HepG2 (cell line): ENCODE data around the gene HID1.

Experiments used
- AHR ChIP-seq: IDR thresholded peaks from 2 replicates; pipeline ENCODE4 v1.6.1; 2018; ENCODE audit warnings: missing genetic modification reagents, missing compliant biosample characterization
- RFX5 ChIP-seq: IDR thresholded peaks from 2 replicates; pipeline ENCODE4 v1.6.1; 2011; ENCODE audit warnings: low read depth, low read length, improper control_type of control experiment
- TF ChIP-seq, protein P1 (sequence below): sonication (generic); formaldehyde crosslinking; IDR thresholded peaks from 2 replicates; pipeline ENCODE4 v1.5.0; 2020; ENCODE audit warnings: mild to moderate bottlenecking, missing genetic modification reagents, moderate library complexity

DNA sequence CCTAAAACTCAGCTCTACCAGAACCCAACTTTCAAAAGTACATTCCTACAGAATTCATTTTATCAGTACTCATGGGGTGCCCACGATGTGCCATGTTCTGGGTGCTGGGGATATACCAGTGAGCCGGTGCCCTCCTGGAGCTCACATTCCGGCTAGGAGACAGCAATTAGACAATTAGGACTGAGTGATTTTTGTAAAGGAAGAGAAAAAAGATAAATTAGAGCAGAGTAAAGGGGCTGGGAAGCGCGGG is 39.5 kb upstream of the HID1 start:
- TF ChIP-seq, protein P1, sequence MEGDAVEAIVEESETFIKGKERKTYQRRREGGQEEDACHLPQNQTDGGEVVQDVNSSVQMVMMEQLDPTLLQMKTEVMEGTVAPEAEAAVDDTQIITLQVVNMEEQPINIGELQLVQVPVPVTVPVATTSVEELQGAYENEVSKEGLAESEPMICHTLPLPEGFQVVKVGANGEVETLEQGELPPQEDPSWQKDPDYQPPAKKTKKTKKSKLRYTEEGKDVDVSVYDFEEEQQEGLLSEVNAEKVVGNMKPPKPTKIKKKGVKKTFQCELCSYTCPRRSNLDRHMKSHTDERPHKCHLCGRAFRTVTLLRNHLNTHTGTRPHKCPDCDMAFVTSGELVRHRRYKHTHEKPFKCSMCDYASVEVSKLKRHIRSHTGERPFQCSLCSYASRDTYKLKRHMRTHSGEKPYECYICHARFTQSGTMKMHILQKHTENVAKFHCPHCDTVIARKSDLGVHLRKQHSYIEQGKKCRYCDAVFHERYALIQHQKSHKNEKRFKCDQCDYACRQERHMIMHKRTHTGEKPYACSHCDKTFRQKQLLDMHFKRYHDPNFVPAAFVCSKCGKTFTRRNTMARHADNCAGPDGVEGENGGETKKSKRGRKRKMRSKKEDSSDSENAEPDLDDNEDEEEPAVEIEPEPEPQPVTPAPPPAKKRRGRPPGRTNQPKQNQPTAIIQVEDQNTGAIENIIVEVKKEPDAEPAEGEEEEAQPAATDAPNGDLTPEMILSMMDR (CRISPR knock-in tag): no peak
- TF ChIP-seq AHR (CRISPR knock-in tag): no peak
- TF ChIP-seq RFX5: no peak; the same call in 1 of the 2 replicates
